ENCODE measurements around the gene SUMO3. TPM values are rescaled to one million over a fixed set of nuclear protein-coding genes. Genes with fewer than 3 reads are reported as not detected.
A peak's percentile ranks its signal among the peaks of the same experiment; 100 is the strongest.

The SUMO3 gene
- total RNA-seq, 1 experiment from 2014 or later: 41.4 TPM

DNA sequence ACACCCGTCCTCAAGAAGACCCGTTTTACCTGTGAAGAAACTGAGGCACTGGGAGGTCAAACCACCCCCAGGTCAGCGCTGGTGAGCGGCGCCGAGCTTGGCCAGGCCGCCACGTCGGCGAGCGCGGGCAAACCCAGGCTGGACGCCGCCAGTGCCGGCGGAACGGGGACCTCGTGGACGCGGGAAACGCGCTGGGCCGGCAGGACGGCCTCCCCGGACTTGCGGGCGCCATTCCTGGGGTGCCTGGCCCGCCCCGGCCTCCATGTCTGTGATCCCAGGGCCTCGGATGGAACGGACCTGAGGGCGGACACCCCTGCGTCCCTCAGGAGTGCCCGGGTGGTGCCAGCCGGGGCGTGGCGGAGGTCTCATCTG, 764 bp upstream of the SUMO3 start:
- DNase-seq (ENCODE audit: low read depth, low spot score) (no peak), ATAC-seq (no peak)
- in situ Hi-C loops (cut with HindIII; ENCODE audit: low pct_unique_long_range_greater_than_20kb, low sequenced_read_pairs) (no loop called here), intact Hi-C loops (cut with micrococcal nuclease; ENCODE audit: unreplicated experiment) (no loop called here)
- Histone ChIP-seq H3K4me1 (ENCODE audit: control insufficient read depth, insufficient read depth, low read length) (no peaks in the 10 kb centered on the region; the same call in 1 of the 2 replicates), H3K27ac (ENCODE audit: low read length) (0 out of 2 replicates have a peak overlapping the region, but pooled peaks have one; percentile 17), H3K36me3 (ENCODE audit: control insufficient read depth, insufficient read depth, low read length) (no peaks in the 10 kb centered on the region), H3K27me3 (ENCODE audit: control insufficient read depth, insufficient read depth, low read length) (no peaks in the 10 kb centered on the region), H3K9me3 (ENCODE audit: control insufficient read depth, insufficient read depth, low read depth, low read length) (peaks cover 7% of the 10 kb centered on the region; the same call in 1 of the 2 replicates), H3K4me3 (ENCODE audit: low read depth in 2 of 2, low read length in 2 of 2) (peak overlapping the region; percentile 30 to 59)
- TF ChIP-seq, protein P1, sequence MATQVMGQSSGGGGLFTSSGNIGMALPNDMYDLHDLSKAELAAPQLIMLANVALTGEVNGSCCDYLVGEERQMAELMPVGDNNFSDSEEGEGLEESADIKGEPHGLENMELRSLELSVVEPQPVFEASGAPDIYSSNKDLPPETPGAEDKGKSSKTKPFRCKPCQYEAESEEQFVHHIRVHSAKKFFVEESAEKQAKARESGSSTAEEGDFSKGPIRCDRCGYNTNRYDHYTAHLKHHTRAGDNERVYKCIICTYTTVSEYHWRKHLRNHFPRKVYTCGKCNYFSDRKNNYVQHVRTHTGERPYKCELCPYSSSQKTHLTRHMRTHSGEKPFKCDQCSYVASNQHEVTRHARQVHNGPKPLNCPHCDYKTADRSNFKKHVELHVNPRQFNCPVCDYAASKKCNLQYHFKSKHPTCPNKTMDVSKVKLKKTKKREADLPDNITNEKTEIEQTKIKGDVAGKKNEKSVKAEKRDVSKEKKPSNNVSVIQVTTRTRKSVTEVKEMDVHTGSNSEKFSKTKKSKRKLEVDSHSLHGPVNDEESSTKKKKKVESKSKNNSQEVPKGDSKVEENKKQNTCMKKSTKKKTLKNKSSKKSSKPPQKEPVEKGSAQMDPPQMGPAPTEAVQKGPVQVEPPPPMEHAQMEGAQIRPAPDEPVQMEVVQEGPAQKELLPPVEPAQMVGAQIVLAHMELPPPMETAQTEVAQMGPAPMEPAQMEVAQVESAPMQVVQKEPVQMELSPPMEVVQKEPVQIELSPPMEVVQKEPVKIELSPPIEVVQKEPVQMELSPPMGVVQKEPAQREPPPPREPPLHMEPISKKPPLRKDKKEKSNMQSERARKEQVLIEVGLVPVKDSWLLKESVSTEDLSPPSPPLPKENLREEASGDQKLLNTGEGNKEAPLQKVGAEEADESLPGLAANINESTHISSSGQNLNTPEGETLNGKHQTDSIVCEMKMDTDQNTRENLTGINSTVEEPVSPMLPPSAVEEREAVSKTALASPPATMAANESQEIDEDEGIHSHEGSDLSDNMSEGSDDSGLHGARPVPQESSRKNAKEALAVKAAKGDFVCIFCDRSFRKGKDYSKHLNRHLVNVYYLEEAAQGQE (IDR thresholded peaks at IDR 0.05; ENCODE audit: insufficient read depth in 1 of 2, low read depth in 2 of 2, low read length in 1 of 2): no peak
- CTCF ChIA-PET: no interaction called here
- BruUV-seq (replicated peaks): no TSS peak
- POLR2A ChIA-PET: no interaction called here

DNA sequence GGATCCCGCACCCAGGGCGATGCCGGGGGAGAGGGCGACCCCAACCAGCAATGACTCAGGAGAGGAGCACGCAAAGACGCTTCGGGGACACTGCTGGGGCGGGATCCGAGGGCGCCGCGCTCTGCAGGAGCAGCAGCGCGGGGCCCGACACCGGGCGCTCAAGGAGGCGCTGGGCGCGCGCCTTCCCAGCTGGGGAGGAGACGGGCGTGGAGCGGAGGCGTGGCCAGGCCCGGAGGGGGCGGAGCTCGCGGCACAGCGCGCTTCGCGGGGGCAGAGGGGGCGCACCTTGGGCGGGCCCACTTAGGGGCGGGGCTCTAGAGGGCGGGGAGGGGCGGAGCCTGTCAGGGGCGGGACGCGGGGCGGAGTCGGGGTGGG, 369 bp downstream of the SUMO3 start:
- H3K27me3 ChIP-seq (ENCODE audit: control insufficient read depth, insufficient read depth, low read length): no peaks in the 10 kb centered on the region
- ATAC-seq: peak; percentile 93
- no peaks in the 10 kb centered on the region; the same call in 1 of the 2 replicates for H3K4me1 ChIP-seq (ENCODE audit: control insufficient read depth, insufficient read depth, low read length)
- intact Hi-C loops (cut with micrococcal nuclease; ENCODE audit: unreplicated experiment): no loop called here
- H3K36me3 ChIP-seq (ENCODE audit: control insufficient read depth, insufficient read depth, low read length): no peaks in the 10 kb centered on the region
- BruUV-seq (replicated peaks): no TSS peak
- CTCF ChIA-PET: interaction anchor here (0.6 kb wide), 1 partner anchor 43 kb away, joined by 3 read pairs; no protein-coding TSS in a partner anchor
- no peak for DNase-seq (ENCODE audit: low read depth, low spot score)
- in situ Hi-C loops (cut with HindIII; ENCODE audit: low pct_unique_long_range_greater_than_20kb, low sequenced_read_pairs): no loop called here
- TF ChIP-seq TCF7L2 (IDR thresholded peaks at IDR 0.05; ENCODE audit: low read depth, low read length) (no peak), POLR2AphosphoS5 (IDR thresholded peaks at IDR 0.05; ENCODE audit: low read depth, low read length) (no peak), SIN3A (IDR thresholded peaks at IDR 0.05; ENCODE audit: borderline replicate concordance, insufficient read depth, low read depth, low read length) (no peak)
- TF ChIP-seq, protein P1 (IDR thresholded peaks at IDR 0.05; ENCODE audit: insufficient read depth in 1 of 2, low read depth in 2 of 2, low read length in 1 of 2): no peak
- TF ChIP-seq, protein P2, sequence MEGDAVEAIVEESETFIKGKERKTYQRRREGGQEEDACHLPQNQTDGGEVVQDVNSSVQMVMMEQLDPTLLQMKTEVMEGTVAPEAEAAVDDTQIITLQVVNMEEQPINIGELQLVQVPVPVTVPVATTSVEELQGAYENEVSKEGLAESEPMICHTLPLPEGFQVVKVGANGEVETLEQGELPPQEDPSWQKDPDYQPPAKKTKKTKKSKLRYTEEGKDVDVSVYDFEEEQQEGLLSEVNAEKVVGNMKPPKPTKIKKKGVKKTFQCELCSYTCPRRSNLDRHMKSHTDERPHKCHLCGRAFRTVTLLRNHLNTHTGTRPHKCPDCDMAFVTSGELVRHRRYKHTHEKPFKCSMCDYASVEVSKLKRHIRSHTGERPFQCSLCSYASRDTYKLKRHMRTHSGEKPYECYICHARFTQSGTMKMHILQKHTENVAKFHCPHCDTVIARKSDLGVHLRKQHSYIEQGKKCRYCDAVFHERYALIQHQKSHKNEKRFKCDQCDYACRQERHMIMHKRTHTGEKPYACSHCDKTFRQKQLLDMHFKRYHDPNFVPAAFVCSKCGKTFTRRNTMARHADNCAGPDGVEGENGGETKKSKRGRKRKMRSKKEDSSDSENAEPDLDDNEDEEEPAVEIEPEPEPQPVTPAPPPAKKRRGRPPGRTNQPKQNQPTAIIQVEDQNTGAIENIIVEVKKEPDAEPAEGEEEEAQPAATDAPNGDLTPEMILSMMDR (IDR thresholded peaks at IDR 0.05): no peak
- H3K9me3 ChIP-seq (ENCODE audit: control insufficient read depth, insufficient read depth, low read depth, low read length): 0 out of 2 replicates have a peak, but pooled peaks cover under 1% of the 10 kb centered on the region
- 0 out of 2 replicates have a peak overlapping the region, but pooled peaks have one; percentile 48 for H3K27ac ChIP-seq (ENCODE audit: low read length)
- POLR2A ChIA-PET: interaction anchor here (0.6 kb wide), 1 partner anchor 38 kb away, joined by 3 read pairs; no protein-coding TSS in a partner anchor
- H3K4me3 ChIP-seq (ENCODE audit: low read depth in 2 of 2, low read length in 2 of 2): peak overlapping the region; percentile 59 to 63

Data from Panc1 (cell line).